ENCODE results near the gene MRPL9. TPM values are rescaled to one million over a fixed set of nuclear protein-coding genes. Genes with fewer than 3 reads are reported as not detected.

MRPL9 gene
- polyA plus RNA-seq, 4 donors = 114 to 130 (median 121) TPM

- DNase-seq (ENCODE audit: low read depth in 4 of 4, low spot score in 3 of 4) = no peak
Measured at GRCh38 chr1:151715726-151716404, 47.4 kb downstream of the MRPL9 start.

- DNase-seq (ENCODE audit: low read depth in 4 of 4, low spot score in 3 of 4) = no peak
Measured at GRCh38 chr1:151714820-151715725, 48.2 kb downstream of the MRPL9 start.

- no peak for DNase-seq (ENCODE audit: low read depth in 4 of 4, low spot score in 3 of 4)
Measured at GRCh38 chr1:151713874-151714273, 49.4 kb downstream of the MRPL9 start.

- DNase-seq (ENCODE audit: low read depth in 4 of 4, low spot score in 3 of 4) = no peak
Measured at GRCh38 chr1:151713044-151713443, 50.3 kb downstream of the MRPL9 start.

- no peak for DNase-seq (ENCODE audit: low read depth in 4 of 4, low spot score in 3 of 4)
Measured at GRCh38 chr1:151711951-151712350, 51.3 kb downstream of the MRPL9 start.

- no peak for DNase-seq (ENCODE audit: low read depth in 4 of 4, low spot score in 3 of 4)
Measured at GRCh38 chr1:151711044-151711800, 52.1 kb downstream of the MRPL9 start.

GRCh38 chr1:151710187-151710840, 53.0 kb downstream of the MRPL9 start:
- DNase-seq (ENCODE audit: low read depth in 4 of 4, low spot score in 3 of 4) = no peak

Other genes starting within 250 kb of the MRPL9 start
- gene TUFT1, start 223.2 kb downstream of the MRPL9 start, polyA plus RNA-seq (ENCODE audit: insufficient read length in 4 of 4) = 10 to 100 TPM in 3 of 4 donors, 1 to 10 TPM in 1; 9.9 to 13.0 (median 11.0) TPM
- 10 to 100 TPM; 21.1 to 27.3 (median 23.8) TPM for gene SNX27, start 151.4 kb downstream of the MRPL9 start, polyA plus RNA-seq (ENCODE audit: insufficient read length in 4 of 4)
- gene CELF3, start 46.7 kb downstream of the MRPL9 start, polyA plus RNA-seq (ENCODE audit: insufficient read length in 4 of 4) = under 1 TPM; 0.07 to 0.57 (median 0.48) TPM
- under 1 TPM in 2 of 4 donors, not detected in 2; 0.44 TPM for gene RIIAD1, start 42.0 kb downstream of the MRPL9 start, polyA plus RNA-seq (ENCODE audit: insufficient read length in 4 of 4)
- gene TDRKH, start 27.0 kb upstream of the MRPL9 start, polyA plus RNA-seq (ENCODE audit: insufficient read length in 4 of 4) = 1 to 10 TPM; 8.4 to 9.2 (median 8.8) TPM
- gene LINGO4, start 41.9 kb upstream of the MRPL9 start, polyA plus RNA-seq (ENCODE audit: insufficient read length in 4 of 4) = under 1 TPM in 1 of 4 donors, not detected in 3; 0.03 TPM
- 1 to 10 TPM; 1.0 to 1.2 (median 1.1) TPM for gene RORC, start 68.3 kb upstream of the MRPL9 start, polyA plus RNA-seq (ENCODE audit: insufficient read length in 4 of 4)
- under 1 TPM; 0.18 to 0.64 (median 0.23) TPM for gene C2CD4D, start 76.3 kb upstream of the MRPL9 start, polyA plus RNA-seq (ENCODE audit: insufficient read length in 4 of 4)
- gene THEM5, start 90.2 kb upstream of the MRPL9 start, polyA plus RNA-seq (ENCODE audit: insufficient read length in 4 of 4) = 1 to 10 TPM in 1 of 4 donors, under 1 TPM in 3; 0.60 to 1.3 (median 0.68) TPM
- 10 to 100 TPM; 20.8 to 31.0 (median 23.9) TPM for gene THEM4, start 146.0 kb upstream of the MRPL9 start, polyA plus RNA-seq (ENCODE audit: insufficient read length in 4 of 4)
- 100 to 1,000 TPM; 244 to 258 (median 251) TPM for gene S100A10, start 230.4 kb upstream of the MRPL9 start, polyA plus RNA-seq (ENCODE audit: insufficient read length in 4 of 4)